ENCODE measurements around the gene TFB2M.
A peak's percentile ranks its signal among the peaks of the same experiment; 100 is the strongest.
"Not testable (repeated sequence)": the region's sequence is repeated elsewhere in the genome, so short reads cannot be mapped to it uniquely, and the experiment has no call there.

The TFB2M gene

DNA sequence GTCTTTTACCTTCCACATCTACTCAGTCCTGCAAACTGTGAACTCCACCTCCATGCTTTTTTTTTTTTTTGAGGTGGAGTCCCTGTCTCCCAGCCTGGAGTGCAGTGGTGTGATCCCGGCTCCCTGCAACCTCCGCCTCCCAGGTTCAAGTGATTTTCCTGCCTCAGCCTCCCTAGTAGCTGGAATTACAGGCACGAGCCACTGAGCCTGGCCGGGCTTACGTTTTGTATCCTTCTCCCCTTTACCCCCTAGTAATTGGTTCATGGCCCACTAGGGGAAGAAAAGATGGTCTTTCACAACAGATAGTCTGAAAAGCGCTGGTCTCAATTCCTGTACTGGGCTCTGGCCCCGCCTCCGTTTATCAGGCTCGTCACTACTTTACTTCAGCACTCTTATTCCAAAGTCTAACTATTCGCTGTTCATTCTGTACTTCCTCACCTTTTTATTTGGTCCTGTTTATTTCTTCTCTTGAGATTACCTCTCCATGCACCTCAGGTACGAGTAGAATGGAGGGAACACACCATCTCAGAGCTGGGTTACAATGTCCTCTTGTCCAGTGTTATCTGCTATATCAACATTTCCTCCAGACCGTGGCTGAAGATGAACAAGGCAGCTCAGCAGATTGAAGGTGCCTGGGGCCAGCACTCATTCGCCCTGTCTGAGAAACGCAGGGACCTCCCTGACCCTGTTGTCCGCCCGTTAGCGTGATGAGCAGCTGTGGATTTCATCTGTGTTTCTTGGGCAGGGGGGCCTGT is 16.4 kb upstream of the TFB2M start:
- DNase-seq = no peak

DNA sequence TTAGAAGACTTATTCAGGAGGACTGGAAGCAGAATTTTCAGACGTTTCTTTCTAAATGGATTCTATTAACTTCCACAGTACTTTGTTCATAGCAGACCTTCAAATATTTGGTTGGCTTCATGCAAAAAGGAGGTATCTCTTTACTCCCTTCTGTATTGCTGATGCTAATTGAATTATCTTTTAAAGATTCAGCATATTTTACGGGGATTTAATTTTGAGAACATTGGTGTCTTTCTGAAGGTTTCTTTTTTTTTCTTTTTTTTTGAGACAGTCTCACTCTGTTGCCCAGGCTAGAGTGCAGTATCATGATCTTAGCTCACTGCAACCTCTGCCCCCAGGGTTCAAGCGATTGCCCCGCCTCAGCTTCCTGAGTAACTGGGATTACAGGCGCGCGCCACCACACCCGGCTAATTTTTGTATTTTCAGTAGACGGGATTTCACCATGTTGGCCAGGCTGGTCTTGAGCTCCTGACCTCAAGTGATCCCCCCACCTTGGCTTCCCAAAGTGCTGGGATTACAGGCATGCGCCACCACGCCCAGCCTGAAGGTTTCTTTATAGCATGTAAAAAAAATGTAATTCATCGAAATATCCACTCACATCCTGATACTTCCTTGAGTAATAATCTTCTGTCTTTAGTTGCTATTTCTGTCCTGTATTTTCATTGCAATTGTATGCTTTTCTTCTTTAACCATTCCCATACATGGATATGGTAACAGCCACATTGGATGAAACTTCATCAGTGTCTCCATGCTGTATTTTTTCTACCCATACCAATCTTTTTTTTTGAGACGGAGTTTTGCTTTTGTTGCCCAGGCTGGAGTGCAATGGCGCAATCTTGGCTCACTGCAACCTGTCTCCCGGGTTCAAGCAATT is 14.7 kb upstream of the TFB2M start:
- no peak for DNase-seq

DNA sequence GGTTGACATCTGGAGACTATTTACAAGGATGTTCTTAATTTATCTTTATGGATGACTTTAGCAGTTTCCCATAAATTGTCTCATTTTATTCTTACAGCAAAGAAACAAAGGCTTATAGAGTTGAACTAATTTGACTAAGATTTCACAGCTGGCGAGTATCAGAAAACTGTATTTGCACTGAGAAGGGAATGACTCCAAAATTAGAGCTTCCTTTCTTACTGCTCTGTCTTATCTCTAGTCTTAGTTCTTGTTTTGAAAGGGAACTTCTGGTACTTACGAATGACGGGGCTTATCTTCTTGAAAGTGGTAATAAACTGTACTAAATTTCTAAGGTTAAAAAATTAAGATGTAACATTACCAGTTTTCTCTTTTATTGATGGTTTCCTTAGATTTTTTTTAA is 13.8 kb upstream of the TFB2M start:
- DNase-seq = no peak

DNA sequence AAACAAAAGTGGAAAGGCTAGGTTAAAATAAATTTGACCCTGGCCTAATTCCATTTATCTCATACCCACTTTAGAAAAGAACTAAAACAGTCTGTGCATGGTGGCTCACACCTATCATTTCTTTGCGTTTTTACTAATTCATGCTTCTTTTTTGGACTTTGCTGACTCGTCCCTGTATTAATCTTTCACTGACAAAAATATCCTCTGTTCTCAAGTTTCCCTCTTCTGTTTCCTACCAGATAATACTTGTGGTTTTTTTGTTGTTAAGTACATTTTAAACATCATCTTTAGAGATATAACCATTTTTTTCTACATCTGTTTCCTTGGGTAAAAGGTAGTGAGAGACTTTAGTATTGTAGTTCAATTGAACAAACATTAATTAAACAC is 11.7 kb upstream of the TFB2M start:
- no peak for DNase-seq

DNA sequence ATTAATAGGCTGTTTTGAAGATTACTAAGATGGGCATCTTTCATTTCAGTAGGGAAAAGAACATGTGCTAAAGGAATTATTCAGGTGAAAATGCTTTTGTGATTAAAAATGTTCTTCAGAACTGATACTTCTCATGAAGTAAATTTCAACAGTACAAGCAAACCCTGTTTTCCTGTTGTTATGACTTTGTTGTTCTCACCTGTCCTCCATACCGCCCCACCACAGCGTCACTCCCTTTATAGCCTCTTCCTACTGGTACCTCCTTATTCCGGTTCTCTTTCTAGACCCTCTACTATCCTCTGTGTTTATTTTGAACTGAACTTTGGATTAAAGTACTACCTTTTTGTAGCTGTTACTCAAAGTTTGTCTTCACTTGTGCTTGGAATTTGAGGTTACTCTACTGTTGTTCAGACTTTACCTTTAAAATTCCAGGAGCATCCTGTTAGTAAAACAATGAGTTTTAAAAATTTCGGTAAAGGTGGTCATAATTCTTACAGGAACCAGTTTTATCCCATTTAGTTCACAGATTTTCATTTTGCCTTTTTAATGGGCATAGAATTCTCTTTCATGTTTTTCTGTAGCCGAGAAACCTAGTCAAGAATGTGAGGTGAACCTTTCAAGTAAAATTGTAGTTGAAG is 11.1 kb upstream of the TFB2M start:
- DNase-seq = peak; percentile 40

DNA sequence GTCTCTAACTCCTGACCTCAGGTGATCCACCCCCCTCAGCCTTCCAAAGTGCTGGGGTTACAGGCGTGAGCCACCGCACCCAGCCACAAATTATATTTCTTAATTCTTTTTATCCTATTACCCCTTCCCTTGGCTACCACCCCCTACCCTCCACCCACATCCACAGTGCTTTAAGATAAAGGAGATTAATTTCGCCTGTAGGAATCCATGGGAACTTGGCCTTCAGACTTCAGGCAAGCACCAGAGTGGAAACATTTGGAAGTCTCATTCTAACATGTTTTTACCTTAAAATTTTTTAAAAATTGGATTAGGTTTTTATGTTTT is 10.6 kb upstream of the TFB2M start:
- DNase-seq = no peak

DNA sequence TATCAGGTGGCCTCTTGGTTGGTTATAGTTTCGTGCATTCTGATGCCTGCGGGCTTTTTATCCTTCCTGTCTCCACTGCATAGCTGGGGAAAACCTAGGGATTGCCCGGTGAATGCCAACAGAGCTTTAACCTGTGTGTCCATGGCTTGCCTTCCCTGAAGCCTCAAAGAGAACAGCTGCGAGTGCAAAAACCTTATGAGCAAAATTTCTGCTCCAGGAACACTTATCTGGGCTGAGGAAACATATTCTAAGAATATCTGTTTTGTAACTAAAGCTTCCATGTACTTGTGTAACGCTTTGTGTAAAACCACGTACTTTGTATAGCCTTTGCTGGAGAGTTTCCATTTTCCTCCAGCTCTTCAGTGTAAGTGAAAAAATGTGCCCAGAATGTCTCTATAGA is 7.4 kb upstream of the TFB2M start:
- DNase-seq = no peak

DNA sequence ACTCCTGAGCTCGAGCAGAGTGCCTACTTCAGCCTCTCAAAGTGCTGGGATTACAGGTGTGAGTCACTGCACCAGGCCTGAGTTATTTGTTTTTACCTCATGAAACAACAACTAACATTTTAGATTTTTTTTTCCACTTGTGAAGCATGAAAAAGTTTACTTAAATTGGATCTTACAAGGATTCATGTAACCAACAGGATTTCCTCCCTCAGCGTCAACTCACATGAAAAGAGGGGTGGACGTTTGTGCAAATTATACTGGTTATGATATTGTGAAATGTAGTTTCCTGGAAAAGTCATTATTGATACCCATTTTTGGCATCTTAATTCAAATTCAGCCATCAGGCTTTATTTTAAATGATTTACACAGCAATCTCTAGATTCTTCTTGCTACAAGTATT is 6.7 kb upstream of the TFB2M start:
- peak; percentile 11 for DNase-seq

DNA sequence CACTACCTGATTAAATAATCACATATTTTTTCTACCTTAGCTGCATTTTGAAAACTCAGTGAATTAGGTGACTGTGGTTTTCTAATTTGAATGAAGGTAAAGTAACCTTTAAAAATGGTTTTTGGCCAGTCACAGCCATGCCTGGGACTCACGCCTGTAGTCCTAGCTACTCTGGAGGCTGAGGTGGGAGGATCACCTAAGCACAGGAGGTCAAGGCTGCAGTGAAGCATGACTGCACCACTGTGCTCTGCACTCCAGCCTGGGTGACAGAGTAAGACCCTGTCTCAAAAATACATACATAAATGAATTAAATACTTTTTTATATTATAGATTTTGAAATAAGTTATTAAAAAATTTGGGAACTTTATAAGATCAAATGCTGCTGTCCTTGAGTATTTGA is 5.9 kb upstream of the TFB2M start:
- no peak for DNase-seq

DNA sequence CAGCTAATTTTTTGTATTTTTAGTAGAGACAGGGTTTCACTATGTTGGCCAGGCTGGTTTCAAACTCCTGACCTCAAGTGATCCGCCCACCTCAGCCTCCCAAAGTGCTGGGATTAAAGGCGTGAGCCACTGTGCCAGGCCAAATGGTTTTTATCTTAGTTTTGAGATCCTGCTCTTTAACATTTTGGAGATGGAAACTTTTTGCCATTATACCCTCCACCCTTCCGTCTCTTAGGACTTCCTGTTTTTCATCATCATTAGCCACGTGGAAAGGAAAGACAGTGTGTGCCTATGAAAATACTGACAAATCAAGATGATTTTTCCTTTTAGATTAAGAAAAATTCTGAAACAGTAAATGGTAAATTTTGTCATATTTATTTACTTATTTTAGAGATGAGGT is 5.2 kb upstream of the TFB2M start:
- DNase-seq = peak; percentile 50

DNA sequence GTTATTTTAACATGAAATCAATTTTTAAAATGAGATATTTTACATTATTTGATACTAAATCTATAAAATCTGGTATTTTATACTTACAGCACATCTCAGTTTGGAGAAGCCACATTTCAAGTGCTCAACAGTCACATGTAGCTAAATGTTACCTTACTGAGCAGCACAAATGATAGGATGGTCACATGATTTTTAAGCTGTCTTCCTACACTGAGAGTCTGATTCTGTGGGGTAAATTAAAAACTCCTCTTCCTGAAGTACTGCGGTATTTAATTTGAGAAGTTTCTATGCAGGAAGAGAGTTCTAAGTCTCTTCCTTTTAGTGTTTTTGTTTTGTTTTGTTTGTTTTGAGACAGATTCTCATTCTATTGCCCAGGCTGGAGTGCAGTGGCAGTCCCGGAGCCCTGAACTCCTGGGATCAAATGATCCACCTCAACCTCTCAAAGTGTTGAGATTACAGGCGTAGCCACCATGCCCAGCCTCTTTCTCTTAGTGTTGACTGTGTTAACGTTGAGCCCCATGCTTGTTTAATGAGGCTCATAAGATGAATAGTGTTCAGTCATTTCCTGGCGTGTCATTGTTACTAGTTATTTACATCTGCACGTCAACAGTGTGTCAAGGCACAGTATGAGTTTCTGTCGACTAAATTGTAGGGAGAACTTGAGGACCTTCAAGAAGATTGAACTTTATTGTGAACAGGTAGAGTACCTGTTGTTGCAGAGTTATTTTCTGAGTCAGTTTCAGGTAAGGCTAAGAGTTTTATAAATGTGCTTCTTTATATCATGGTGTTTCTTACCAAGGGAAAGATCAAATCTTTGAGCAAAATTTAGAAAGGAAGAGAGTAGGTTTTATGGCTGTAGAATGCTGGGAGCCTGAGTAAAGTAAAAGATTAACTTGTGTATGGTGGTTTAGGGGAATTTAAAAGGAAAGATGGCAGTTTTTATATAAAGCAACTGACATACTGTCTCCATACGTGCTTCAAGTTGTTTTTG is 3.5 kb upstream of the TFB2M start:
- peak; percentile 63 for DNase-seq

DNA sequence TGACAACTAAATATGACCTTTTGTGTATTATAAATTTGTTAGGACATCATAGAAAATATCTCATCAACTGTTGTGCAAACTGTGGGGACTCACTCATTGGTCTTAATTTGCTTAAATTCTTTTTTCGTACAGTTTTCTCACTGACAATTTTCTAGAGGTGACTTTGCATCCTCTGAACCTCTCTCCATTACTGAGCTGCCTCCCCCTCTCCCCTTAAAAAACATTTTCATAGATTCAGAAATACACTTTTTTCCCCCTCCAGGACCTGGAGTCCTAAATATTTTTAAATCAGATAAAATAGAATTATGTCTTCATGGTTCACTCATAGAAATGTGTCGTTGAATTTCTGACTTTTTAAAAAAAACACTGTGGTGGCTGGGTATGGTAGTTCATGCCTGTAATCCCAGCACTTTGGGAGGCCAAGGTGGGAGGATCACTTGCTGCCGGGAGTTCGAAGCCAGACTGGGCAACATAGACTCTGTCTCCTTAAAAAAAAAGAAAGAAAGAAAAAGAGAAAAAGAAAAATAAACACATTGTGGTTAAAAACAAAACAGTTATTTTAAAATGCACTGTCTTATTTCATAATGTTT is 1.7 kb upstream of the TFB2M start:
- DNase-seq = no peak

DNA sequence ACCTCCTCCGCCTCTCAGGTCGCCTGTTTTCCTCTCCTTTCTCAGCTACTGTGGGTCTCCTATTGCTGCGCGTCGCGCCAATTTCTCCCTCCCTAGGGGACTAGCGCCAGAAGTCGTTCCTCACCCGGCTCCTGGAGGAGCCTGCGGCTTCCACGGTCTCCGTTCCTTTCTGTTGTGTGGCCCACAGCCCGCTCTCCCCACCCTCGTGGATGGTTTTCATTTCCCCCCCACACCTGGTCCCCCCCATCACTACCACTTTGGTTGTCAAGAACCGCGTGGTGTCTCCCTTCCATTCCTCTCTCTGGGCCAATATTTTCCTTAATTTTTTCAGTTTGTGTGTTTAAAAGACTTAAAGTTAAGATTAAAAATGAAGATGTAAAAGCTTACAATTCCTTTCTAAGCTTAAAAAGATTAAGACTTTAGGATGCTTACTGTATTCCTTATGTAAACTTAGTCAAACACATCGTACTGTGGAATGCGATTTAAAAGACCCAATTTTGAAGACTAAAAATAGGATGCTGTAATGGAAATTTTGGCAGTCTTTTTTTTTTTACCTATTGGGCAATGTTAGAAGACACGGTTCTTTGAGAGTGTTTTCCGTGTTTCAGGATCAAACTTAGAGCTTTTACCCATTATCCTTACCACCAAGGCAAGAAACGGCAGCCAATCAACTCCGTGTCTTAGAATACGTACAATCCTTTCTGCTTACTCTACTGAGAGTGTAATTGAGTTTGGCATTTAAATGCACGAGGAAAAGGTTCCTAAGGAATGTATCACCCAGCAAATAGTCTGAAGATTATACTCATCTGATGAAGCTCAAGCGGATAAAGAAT is 968 bp upstream of the TFB2M start:
- DNase-seq = peak; percentile 46

DNA sequence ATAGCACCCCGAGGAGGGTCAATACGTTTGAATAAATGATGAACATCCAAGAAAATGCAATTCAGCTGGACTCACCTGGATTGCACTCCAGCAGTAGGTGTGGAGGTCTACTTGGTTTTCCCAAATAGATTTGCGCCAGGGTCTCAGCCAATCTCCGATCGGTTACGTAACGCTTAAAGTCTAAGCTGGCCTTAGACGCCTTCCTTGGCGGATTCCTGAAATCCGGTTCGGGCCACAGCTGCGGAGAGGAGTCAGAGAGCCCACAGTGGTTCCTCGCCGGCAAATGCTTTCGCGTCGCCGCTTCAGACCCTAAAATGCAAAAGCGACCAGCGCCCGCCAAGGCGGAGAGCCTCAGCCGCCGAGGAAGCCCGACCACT is 322 bp downstream of the TFB2M start:
- no peak for DNase-seq

DNA sequence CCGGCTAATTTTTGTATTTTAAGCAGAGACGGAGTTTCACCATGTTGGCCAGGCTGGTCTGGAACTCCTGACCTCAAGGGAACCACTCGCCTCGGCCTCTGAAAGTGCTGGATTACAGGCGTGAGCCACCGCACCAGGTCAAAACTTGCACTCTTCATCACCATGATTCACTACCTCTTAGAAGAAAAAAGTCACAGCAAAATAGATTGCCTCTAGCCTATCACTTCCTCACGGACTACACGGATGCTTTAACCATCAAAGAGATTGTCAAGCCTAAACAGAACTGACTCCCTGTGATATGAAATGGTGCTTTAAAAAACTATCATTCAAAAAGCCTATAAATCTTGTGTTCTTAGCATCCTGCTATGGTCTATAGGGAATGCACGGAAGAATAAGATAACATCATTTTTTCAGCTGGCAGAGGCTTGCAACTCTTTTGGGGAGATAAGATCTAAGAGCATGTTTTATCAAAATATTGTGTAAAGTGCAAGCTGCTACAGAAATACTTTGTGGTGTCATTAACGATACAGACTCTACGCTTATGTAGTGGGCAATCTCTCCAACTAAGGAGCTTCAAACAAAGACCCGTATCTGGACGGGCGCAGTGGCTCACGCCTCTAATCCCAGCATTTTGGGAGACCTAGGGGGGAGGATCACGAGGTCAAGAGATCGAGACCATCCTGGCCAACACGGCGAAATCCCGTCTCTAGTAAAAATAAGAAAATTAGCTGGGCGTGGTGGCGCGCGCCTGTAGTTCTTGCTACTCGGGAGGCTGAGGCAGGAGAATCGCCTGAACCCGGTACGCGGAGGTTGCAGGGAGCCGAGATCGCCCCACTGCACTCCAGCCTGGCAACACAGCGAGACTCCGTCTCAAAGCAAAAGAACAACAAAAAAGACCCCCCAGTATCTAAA is 966 bp downstream of the TFB2M start:
- DNase-seq = no peak

DNA sequence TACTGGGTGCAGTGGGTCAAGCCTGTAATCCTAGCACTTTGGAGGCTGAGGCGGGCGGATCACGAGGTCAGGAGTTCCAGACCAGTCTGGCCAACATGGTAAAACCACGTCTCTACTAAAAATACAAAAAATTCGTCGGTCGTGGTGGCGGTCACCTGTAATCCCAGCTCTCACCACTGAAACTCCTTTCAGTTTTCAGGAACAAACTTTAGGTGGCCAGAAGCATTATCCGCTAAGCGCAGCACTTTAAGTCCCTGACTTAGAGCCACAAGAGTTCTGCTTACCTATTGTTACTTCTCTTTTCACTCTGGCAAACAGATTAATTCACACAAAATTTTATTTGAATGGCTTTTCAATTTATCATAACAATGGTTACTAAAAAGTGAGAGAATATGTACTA is 5.2 kb downstream of the TFB2M start:
- DNase-seq = not testable (repeated sequence)

DNA sequence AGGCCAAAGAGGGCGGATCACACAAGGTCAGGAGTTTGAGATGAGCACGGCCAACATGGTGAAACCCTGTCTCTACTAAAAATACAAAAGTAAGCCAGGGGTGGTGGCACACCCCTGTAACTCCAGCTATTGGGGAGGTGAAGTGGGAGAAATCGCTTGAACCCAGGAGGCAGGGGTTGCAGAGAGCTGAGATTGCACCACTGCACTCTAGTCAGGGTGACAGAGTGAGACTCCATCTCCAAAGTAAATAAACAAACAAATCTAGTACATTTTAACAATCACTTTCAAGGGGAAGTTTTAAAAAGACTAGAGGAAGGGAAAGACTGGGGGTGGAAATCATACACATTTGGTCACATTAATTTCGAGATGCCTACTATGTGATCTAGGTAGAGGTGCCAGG is 6.8 kb downstream of the TFB2M start:
- no peak for DNase-seq

DNA sequence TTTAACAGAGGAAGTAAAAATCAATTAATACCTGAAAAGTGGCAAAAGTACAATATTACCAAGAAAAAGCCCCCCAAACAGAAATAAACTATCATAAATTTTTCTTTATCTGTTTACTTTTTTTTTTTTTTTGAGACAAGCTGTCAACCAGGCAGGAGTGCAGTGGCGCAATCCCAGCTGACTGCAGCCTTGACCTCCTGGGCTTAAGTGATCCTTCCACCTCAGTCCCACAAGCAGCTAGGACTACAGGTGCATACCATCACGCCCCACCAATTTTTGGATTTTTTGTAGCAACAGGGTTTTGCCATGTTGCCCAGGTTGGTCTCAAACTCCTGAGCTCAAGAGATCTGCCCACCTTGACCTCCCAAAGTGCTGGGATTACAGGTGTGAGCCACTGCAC is 8.0 kb downstream of the TFB2M start:
- no peak for DNase-seq

DNA sequence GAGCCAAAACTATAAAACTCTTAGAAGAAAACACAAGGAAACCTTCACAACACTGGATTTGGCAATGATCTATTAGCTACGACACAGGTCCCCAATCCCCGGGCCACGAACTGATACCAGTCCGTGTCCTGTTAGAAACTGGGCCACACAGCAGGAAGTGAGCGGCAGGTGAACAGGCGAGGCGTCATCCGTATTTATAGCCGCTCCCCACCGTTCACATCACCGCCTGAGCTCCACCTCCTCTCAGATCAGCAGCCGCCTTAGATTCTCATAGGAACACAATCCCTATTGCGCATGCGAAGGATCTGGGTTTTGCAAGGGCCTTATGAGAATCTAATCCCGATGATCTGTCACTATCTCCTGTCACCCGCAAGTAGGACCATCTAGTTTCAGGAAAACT is 11.9 kb downstream of the TFB2M start:
- DNase-seq = no peak

DNA sequence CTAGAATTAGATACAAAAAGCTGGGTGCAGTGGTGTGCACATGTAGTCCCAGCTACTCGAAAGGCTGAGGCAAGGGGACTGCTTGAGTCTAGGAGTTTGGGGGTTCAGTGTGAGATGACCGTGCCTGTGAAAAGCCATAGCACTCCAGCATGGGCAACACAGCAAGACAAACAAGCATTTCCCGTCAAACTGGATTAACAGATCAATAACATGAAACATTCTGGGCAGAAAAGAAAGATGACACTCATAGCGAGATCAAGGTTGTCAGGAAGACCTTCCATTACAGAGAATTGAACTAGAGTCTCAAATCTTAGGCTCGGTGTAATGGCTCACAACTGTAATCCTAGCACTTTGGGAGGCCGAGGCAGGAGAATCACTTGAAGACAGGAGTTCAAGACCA is 14.0 kb downstream of the TFB2M start:
- DNase-seq = no peak

Data from CD4-positive, alpha-beta T cell treated with Interleukin-17A for 1 hour (primary cell).